ENCODE results near the gene ZFYVE28. TPM values are rescaled to one million over a fixed set of nuclear protein-coding genes. Genes with fewer than 3 reads are reported as not detected.

Gene ZFYVE28
- total RNA-seq, 2 donors from 2014 or later: 13.8 to 25.6 TPM

GRCh38 chr4:2265113-2266110, 153.0 kb downstream of the ZFYVE28 start:
- no peak for ATAC-seq
- Mint-ChIP-seq H3K4me1 (ENCODE audit: low read depth in 2 of 2) (no peaks in the 10 kb centered on the region), H3K9me3 (no peaks in the 10 kb centered on the region), H3K27ac (no peak overlapping the region), H3K4me3 (no peak overlapping the region), H3K36me3 (no peaks in the 10 kb centered on the region), H3K27me3 (no peaks in the 10 kb centered on the region)
- DNase-seq (ENCODE audit: low spot score): no peak

GRCh38 chr4:2264481-2265041, 153.9 kb downstream of the ZFYVE28 start:
- no peak for ATAC-seq
- no peak for DNase-seq (ENCODE audit: low spot score)
- Mint-ChIP-seq H3K4me3 (no peak overlapping the region), H3K9me3 (no peaks in the 10 kb centered on the region), H3K27ac (no peak overlapping the region), H3K4me1 (ENCODE audit: low read depth in 2 of 2) (no peaks in the 10 kb centered on the region), H3K36me3 (no peaks in the 10 kb centered on the region), H3K27me3 (no peaks in the 10 kb centered on the region)

GRCh38 chr4:2263926-2264321, 154.5 kb downstream of the ZFYVE28 start:
- Mint-ChIP-seq H3K4me1 (ENCODE audit: low read depth in 2 of 2) (no peaks in the 10 kb centered on the region), H3K27ac (no peak overlapping the region), H3K9me3 (no peaks in the 10 kb centered on the region), H3K4me3 (peak overlapping the region; percentile 76), H3K36me3 (no peaks in the 10 kb centered on the region), H3K27me3 (no peaks in the 10 kb centered on the region)
- ATAC-seq (no peak), DNase-seq (ENCODE audit: low spot score) (no peak)

- no peaks in the 10 kb centered on the region for H3K36me3 Mint-ChIP-seq
- no peak for ATAC-seq
- DNase-seq (ENCODE audit: low spot score): no peak
- no peak overlapping the region for H3K27ac Mint-ChIP-seq
- no peaks in the 10 kb centered on the region for H3K9me3 Mint-ChIP-seq
- H3K4me1 Mint-ChIP-seq (ENCODE audit: low read depth in 2 of 2): no peaks in the 10 kb centered on the region
- H3K27me3 Mint-ChIP-seq: no peaks in the 10 kb centered on the region
- peak overlapping the region; percentile 76 for H3K4me3 Mint-ChIP-seq
These were observed 155.5 kb downstream of the ZFYVE28 start for GRCh38 chr4:2262944-2263250.

GRCh38 chr4:2262145-2262943, 156.1 kb downstream of the ZFYVE28 start:
- Mint-ChIP-seq H3K4me1 (ENCODE audit: low read depth in 2 of 2) (no peaks in the 10 kb centered on the region), H3K9me3 (no peaks in the 10 kb centered on the region), H3K27me3 (no peaks in the 10 kb centered on the region), H3K27ac (peak overlapping the region in 1 of 2 donors; percentile 59), H3K36me3 (no peaks in the 10 kb centered on the region), H3K4me3 (peak overlapping the region; percentile 76)
- DNase-seq (ENCODE audit: low spot score) (peak; percentile 99), ATAC-seq (peak; percentile 96)

- H3K27me3 Mint-ChIP-seq: no peaks in the 10 kb centered on the region
- DNase-seq (ENCODE audit: low spot score): no peak
- no peak for ATAC-seq
- H3K4me3 Mint-ChIP-seq: peak within 1 kb of the TSS; percentile 76
- no peaks in the 10 kb centered on the region for H3K36me3 Mint-ChIP-seq
- no peaks in the 10 kb centered on the region for H3K4me1 Mint-ChIP-seq (ENCODE audit: low read depth in 2 of 2)
- peak within 1 kb of the TSS in 1 of 2 donors; percentile 59 for H3K27ac Mint-ChIP-seq
- no peaks in the 10 kb centered on the region for H3K9me3 Mint-ChIP-seq
These were observed 156.6 kb downstream of the ZFYVE28 start, which contains the start of gene MXD4 for GRCh38 chr4:2261853-2262144. Gene MXD4, minus strand, starts transcription at chr4:2262109. Its CDS starts 129 bp downstream, at chr4:2261980.

GRCh38 chr4:2261110-2261852, 157.2 kb downstream of the ZFYVE28 start:
- peak overlapping the region in 1 of 2 donors; percentile 59 for H3K27ac Mint-ChIP-seq
- H3K9me3 Mint-ChIP-seq: no peaks in the 10 kb centered on the region
- H3K27me3 Mint-ChIP-seq: no peaks in the 10 kb centered on the region
- peak; percentile 80 for DNase-seq (ENCODE audit: low spot score)
- H3K4me3 Mint-ChIP-seq: peak overlapping the region; percentile 42
- no peaks in the 10 kb centered on the region for H3K4me1 Mint-ChIP-seq (ENCODE audit: low read depth in 2 of 2)
- no peaks in the 10 kb centered on the region for H3K36me3 Mint-ChIP-seq
- peak; percentile 50 to 62 for ATAC-seq

GRCh38 chr4:2260344-2261109, 157.9 kb downstream of the ZFYVE28 start:
- Mint-ChIP-seq H3K27ac (no peak overlapping the region), H3K36me3 (no peaks in the 10 kb centered on the region), H3K4me3 (peak overlapping the region; percentile 42), H3K9me3 (no peaks in the 10 kb centered on the region), H3K27me3 (no peaks in the 10 kb centered on the region), H3K4me1 (ENCODE audit: low read depth in 2 of 2) (no peaks in the 10 kb centered on the region)
- no peak for ATAC-seq
- no peak for DNase-seq (ENCODE audit: low spot score)

GRCh38 chr4:2259541-2260343, 158.7 kb downstream of the ZFYVE28 start:
- Mint-ChIP-seq H3K36me3 (no peaks in the 10 kb centered on the region), H3K9me3 (no peaks in the 10 kb centered on the region), H3K27me3 (no peaks in the 10 kb centered on the region), H3K27ac (no peak overlapping the region), H3K4me3 (no peak overlapping the region), H3K4me1 (ENCODE audit: low read depth in 2 of 2) (no peaks in the 10 kb centered on the region)
- ATAC-seq: no peak
- peak; percentile 58 for DNase-seq (ENCODE audit: low spot score)

GRCh38 chr4:2259036-2259540, 159.4 kb downstream of the ZFYVE28 start:
- Mint-ChIP-seq H3K9me3 (no peaks in the 10 kb centered on the region), H3K4me3 (no peak overlapping the region), H3K27ac (no peak overlapping the region), H3K4me1 (ENCODE audit: low read depth in 2 of 2) (no peaks in the 10 kb centered on the region), H3K36me3 (no peaks in the 10 kb centered on the region), H3K27me3 (no peaks in the 10 kb centered on the region)
- peak; percentile 44 for DNase-seq (ENCODE audit: low spot score)
- no peak for ATAC-seq

GRCh38 chr4:2258091-2259035, 160.1 kb downstream of the ZFYVE28 start:
- no peaks in the 10 kb centered on the region for H3K4me1 Mint-ChIP-seq (ENCODE audit: low read depth in 2 of 2)
- no peak for ATAC-seq
- no peak overlapping the region for H3K4me3 Mint-ChIP-seq
- no peaks in the 10 kb centered on the region for H3K9me3 Mint-ChIP-seq
- no peaks in the 10 kb centered on the region for H3K27me3 Mint-ChIP-seq
- no peaks in the 10 kb centered on the region for H3K36me3 Mint-ChIP-seq
- no peak overlapping the region for H3K27ac Mint-ChIP-seq
- peak; percentile 57 for DNase-seq (ENCODE audit: low spot score)

Data from natural killer cell treated with Interleukin-12 subunit alpha and Interleukin-12 subunit beta and Interleukin-15 and Interleukin-18, amount 100 ng/mL, for 72 hours (primary cell).